GM21528 (cell line): ENCODE results near the gene DIP2C.
"Not testable (repeated sequence)": the region's sequence is repeated elsewhere in the genome, so short reads cannot be mapped to it uniquely, and the experiment has no call there.

Experiments used
- ATAC-seq: cut with Tn5 transposase; IDR thresholded peaks from one replicate; pipeline ENCODE4 v1.9.1; 2021; ENCODE audit warnings: mild to moderate bottlenecking, moderate library complexity; ENCODE audit not compliant: unreplicated experiment, low FRiP score

The DIP2C gene

DNA sequence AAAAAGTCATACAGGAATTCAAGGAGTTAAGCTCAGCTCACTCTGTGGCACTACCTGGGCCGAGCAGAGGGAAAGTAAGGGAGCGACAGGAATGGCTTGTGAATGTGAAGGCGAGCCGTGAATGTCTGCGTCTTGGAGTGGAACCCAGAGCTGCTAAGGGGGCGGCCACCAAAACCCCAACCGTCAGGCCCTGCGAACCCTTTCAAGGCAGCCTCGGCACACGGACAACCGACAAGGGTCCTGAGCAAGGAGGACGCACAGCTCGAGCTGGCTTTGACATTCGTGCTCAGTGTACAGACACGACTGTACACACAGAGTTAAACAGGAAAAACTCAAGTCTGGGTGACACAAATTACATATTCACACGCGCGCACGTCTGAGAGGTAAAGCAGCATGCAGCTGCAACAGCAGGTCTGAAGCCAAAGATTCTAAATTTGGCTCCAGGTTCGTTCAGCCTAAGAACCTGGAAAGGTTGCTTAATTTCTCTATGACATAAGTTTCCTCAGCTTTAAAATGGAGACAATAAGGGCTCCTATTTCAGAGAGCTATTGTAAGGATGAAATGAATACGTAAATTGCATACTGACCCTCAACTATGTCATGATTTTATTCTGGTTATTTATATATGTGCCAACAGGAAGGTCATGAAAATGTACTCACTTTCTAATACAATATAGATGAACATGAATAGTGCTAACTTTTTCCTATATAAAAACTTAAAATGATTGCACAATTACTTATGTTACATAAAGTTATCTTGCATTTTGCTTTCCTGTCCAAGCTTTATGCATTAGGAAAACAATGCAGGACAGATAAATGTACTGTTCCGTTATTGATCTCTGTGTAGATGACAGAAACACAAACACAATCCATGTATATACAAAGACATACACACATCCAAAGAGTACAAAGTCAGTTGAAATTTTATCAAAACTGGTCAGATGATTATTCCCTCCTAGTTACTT, 361.3 kb downstream of the DIP2C start:
- no peak for ATAC-seq

DNA sequence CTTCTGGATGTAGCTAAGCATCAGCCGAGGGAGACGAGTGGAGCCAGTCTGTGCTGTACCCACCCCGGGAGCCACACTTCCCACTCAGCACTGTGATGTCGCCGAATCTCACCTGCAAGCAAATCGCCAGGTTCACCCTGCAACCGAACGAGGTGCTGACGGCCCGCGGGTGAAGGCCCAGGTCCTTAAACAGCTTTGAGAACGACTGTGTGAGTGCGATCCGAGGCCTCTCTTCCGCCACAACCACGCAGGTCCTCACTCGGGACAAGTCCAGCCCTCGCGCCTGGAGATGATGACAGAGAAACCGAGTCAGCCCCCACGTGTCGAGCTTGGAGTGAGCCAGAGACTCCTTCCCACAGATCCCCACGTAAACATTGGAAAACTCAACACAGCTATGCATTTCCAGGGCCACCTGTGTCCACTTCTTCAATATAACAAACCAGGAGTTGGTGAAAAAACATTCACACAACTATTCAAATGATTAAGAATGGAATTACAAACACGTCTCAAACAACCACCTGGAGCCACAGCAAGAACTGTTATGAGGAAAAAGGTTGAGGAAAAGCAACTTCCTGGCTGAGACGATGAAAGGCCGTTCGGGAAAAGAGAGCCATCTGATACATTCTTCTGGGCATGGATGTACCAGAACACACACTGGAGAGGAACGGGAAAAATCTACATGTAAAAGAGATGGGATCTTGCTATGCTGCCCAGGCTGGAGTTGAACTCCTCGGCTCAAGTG, 362.4 kb downstream of the DIP2C start:
- ATAC-seq: no peak

DNA sequence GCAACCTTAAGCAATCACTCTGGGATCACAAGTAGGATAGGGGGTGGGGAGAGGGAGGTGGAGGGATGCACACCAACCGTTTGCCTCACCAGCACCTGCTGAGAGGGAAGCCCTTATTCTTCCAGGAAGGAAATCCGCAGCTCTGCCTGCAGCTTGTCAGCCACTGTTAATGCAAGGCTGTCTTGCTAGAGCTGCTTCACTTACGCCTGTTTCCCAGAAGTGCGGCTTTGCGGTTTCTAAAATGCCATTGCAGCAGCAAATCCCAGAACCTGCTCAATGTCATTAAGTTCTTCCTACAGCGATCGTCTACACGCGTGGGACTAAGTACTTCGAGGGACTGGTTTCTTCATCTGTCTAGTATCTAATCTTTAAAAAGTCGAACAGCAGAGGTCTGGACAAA, 363.1 kb downstream of the DIP2C start:
- ATAC-seq: no peak

DNA sequence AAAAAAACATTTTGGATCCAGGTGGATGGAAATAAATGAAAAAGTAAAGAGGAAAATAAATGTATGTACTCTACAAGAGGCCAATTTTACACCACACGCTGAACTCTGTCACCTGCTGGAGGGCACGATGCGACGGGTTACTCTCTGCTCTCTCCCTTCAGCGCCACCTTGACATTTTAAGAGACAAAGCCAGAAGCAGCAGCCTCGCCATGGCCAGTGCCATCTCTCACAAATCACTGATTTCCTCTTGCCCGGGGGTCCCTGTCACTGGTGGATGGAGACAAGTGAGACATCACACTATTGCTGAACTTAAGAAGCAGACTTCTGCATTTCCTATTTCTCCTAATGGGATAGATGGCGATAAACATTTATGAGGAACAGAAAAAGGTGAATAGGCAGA, 364.2 kb downstream of the DIP2C start:
- ATAC-seq: no peak

DNA sequence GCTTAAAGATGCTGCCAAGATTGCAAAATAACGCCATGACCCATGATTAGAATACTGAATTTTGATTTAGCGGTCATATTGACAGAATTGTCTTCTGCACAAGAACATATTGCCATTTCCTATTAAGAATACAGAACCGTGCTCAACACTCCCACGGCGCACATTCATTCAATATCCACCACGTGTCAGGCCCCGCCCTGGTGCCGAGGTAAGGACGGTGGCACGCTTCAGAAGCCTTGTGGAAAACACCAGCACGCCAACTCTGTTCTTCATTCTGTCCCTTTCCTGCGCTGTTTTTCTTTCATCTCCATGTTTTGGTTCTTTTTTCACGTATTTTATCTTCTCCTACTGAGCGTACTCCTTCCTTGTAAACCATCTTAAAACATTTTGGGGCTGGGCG, 364.9 kb downstream of the DIP2C start:
- no peak for ATAC-seq

DNA sequence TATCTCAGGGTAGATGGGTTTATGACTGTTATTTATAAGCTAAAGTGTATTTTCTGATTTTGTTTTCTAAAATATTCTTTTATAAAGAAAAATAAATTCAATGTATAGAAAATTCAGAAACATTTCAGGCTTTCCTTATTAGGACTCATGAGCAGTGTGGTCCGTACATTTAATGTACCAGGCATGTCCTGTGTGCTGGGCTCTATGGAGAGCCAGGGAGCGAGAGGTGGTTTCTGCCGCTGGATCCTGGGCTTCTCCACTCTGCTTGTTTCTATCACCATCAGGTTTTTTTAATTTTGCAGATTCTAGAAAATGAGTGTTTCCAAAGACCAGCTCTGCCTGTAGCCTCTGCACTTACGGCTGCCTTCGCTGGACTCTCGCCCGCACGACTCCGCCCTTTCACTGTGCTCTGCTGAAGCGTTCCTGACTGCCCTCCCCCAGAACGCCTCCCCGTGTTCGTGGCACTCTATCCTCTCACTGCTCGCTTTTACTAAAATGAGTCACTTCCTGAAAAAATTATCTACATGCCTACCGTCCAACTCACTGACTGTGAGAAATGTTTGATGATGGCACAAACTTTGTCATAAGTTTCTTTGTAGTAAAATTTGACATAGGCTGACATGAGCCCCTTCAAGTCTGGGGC, 365.7 kb downstream of the DIP2C start:
- ATAC-seq: peak; percentile 94

DNA sequence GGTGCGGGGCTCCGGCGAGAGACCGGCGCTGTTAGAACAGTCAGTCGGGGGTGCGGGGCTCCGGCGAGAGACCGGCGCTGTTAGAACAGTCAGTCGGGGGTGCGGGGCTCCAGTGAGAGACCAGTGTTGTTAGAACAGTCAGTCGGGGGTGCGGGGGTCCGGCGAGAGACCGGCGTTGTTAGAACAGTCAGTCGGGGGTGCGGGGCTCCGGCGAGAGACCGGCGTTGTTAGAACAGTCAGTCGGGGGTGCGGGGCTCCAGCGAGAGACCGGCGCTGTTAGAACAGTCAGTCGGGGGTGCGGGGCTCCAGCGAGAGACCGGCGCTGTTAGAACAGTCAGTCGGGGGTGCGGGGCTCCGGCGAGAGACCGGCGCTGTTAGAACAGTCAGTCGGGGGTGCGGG, 366.4 kb downstream of the DIP2C start:
- ATAC-seq: not testable (repeated sequence)

DNA sequence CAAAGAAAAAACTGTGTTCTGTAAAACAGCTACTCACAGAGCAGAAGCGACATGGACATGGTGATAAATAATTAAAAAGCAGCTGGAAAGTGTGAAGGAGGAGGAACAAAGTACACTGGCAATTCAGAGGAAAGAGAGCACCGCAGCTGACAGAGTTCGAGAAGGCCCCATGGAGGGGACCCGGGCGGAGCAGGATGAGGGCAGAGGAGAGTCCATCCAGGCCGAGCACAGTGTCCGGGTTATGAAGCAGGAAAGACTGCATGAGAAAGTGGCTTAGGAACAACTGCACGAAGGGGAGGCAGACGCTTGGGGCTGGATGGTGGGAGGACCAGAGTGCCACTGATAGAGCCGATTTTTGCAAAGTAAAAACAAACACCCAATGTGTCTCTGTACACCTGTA, 368.7 kb downstream of the DIP2C start:
- ATAC-seq: no peak

DNA sequence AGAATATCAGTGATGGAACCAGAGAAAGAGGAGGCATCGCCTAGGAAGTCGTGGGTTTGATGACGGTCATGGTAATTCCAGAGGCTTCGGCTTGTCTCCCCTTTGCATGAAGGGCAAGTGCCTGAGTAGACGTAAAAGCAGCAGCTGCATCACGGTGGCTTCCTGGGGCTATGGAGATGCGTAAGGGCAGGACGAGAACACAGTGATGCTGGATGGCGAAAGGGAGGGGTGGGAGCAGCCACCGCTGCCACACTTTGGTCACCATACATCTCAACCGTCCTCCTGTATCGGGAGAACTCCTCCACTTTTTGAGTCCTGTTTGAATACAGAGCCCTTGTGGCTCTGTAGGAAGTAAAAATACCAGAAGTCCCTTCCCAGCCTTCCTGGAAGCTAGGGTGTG, 371.5 kb downstream of the DIP2C start:
- no peak for ATAC-seq

DNA sequence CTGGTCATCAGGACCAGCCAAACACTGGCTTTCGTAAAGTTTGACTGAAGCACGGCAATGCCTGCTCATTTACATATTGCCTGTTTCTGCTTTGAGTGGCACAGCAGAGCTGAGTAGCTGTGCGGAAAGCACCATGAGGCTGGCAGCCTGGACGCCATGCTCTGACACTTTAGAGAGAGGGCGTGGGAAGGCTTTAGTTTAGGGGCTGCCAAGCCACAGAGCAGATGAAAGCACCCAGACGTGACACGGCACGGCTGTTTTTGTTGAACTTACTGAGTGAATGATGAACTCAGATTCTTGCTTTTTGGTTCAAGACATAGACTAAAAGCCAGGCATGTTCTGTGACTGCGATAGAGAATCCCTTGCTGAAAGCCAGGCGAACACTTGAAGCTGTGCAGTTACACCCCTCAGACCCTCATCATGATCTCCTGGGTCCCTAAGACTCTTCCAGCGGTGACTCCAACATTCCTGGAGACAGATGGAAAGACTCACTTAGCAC, 372.1 kb downstream of the DIP2C start:
- peak; percentile 95 for ATAC-seq

DNA sequence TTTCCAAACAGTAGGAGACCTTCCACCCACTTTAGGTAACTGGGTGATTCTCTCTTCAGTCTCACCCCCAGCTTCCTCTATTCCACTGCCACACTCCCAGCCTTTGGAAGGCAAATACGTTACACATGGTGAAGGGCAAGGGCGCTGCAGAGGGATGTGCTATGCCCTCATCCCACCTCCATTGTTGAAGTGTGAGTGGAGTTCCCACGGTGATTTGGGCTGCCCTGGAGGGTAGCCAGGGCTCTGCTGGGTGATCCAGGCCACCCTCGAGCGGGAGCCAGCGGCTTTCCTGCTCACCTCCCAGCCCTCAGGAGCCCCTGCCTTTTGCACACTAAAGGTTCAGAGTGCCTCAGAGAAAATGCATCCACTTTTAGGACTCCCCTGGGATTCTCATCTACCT, 373.1 kb downstream of the DIP2C start:
- ATAC-seq: no peak

DNA sequence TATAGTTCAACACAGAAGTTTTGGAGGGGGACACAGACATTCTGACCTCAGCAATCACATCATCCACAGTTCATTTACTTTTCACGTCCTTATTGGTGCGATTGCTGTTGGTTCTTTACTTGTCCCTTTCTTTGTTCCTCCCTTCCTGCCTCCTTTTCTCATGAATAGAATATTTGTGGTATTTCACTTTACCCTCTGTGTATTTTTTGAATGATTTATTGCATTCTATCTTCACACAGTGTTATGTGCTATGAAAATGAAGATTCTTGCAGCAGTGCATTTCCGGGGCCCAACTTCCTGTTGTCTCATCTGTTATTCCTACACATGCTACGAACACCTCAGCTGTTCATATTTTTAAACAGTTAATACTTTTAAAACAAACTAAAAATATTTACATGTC, 374.6 kb downstream of the DIP2C start:
- ATAC-seq: no peak

DNA sequence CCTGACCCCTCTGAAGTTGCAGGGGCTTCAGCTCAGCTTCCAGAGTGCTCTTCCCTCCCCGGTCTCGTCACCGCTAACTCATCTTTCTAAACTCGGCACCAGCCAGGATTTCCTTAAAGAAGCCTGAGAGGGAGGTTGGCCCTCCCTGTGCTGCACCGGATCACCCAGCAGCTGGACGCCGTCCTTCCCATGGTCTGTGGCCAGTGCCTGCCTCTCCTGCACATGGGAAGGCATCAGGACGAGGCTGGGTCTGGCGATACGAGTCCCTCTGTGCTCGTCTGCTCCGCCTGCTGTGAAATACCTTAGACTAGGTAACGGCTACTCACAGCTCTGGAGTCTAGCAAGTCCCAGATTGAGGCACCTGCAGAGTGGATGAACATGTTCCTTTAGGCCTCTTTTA, 375.1 kb downstream of the DIP2C start:
- ATAC-seq: no peak

DNA sequence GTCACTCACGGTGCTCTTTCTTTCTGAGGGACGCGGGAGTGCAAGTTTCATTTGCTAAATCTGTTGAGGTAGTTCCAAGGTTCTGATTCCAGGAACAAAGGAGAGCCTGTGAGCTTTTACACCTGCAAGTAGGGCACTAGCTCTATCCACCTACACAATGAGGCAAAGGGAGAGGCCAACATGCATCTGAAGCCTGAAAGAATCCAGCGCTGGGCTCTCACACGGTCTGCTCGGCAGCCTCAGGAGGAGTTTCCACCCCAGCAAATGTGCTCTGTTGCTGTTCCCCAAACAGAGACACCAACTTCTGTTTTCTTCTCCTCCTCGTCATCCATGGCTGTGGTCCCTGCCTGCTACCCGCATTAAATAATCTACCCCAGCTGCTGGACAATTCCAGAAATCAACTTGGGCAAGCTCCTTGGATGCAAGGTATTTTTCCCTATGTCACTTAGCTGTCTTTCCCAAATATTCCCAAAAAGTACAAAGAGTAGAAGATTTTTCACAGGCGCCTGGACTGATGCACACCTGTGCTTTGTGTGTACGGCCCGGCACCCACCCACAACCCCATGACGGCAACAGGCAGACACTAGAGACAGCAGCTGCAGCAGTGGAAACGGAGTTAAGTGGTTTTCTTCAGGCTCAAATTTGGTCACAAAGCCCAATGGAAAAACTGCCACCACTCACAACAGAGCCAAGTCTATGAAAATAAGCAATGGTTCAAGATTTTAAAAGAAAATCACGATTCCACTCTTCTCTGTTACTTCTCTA, 377.4 kb downstream of the DIP2C start:
- ATAC-seq: no peak

DNA sequence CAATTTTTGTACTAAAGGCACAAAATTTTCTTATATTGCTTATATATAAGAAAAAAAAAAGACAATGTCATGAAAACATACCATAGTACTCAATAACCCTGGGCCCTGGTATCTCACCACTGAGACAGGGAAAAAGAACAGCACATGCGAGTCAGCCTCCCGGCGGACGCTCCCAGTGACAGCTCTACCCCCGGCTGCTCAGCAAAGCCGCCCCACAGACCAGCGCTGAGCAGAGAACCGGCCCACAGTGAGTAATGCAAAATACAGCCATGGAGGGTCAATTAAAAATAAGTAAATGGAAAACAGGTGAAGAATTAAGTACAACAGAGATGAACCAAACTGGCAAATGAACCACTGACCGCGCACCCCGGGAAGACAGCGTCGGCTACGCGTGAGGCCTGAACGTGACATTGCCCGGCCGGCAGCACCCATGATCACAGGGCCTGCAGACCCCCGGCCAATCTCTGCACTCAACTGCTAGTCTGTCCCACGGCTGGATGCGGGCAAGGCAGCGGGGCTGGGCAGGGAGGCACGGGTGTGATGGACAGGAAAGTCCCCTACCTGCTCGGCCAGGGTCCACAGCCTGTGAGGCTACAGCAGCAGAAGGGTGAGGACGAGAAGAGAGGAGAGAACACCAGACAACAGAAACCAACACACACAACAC, 378.4 kb downstream of the DIP2C start:
- no peak for ATAC-seq

DNA sequence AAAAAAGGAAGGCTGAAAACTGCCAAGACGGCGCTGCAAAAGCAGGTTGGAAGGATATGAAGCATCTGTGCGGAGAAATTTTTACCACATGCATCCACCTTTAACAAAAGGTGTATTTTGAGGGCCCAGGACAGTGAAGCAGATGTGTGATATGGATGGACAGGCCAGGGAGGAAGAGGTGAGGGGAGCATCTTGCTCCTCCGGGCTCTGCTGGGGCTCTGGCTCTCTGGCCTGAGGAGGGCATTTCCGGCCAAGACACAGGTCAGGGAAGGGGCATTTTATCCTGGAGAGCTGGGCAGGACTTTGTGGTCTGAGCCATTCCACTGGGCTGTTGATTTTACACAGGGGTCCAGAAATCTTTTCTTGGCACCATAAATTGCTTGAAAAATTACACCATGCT, 379.1 kb downstream of the DIP2C start:
- ATAC-seq: no peak

DNA sequence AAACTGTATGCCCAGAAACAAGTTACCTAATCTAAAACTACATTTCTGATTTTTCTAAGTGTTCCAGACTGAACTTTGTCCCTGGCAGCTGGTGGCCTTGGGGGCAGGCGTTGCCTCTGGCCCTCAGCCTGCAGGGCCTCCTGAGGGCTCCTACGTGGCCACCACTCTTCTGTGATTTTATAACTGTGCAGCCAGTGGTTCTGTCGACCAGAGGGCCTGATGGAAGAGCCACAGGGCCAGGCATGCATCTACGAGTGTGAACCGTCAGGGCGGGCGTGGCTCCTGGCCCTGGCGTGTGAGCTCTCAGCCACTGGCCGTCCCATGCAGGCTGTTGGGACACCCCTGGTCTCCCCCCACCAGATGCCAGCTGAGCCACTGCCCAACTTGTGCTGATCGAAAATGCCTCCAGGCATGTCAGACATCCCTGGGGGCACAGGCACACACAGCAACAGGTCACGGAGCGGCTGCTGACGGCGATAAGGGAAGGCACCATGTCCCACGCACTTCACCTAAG, 380.8 kb downstream of the DIP2C start:
- no peak for ATAC-seq

DNA sequence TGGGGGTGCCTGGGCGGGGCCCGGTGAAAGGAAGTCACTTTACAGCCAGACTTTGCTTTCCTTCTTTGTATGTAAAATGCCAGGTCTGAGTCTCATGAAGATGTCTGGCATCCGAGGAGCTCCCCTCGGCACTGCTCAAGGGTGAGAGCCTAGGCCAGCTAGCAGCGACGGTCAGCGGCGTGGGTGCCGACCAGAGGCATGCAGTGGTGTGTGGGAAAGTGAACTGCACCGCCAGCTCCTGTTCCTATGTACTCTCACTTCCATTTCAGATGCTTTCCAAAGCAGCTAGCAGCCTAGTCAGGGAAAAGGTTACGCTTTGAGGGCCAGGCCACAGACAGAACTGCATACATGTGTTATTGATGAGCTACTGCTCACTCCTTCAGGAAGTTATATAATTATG, 381.4 kb downstream of the DIP2C start:
- ATAC-seq: no peak

DNA sequence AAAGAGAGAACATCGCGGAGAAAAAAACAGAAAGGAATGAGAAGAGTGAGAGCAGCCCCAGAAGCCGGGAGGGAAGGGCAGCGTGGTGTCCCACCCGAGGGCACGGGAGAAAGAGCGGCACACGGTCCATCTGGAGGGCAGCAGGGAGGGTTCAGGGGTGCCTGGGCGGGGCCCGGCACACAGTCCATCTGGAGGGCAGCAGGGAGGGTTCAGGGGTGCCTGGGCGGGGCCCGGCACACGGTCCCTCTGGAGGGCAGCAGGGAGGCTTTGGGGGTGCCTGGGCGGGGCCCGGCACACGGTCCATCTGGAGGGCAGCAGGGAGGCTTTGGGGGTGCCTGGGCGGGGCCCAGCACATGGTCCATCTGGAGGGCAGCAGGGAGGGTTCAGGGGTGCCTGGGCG, 381.8 kb downstream of the DIP2C start:
- no peak for ATAC-seq
